Right renal pelvis (tissue), 4 donors: ENCODE data around the gene HLX. TPM values are rescaled to one million over a fixed set of nuclear protein-coding genes. Genes with fewer than 3 reads are reported as not detected.

Experiments used
- DNase-seq, 4 donors: peaks; one replicate each; pipeline ENCODE4 v3.0.0-alpha.2; 2013; ENCODE audit warnings: low read depth in 4 of 4, low spot score in 3 of 4, missing footprints in 1 of 4
- polyA plus RNA-seq, 4 donors: library from polyadenylated mRNA; unstranded; fragments of 120-200 nt; gene quantifications; one replicate each; pipeline ENCODE4 v1.2.1, GENCODE V29; 2013; ENCODE audit not compliant: insufficient read length in 4 of 4

Gene HLX
- polyA plus RNA-seq, 4 donors: 9.0 to 12.2 (median 10.3) TPM

GRCh38 chr1:220894025-220894923 lies 15.0 kb downstream of the HLX start:
- DNase-seq: no peak

- no peak for DNase-seq
Measured at GRCh38 chr1:220894924-220895256, 15.6 kb downstream of the HLX start.

GRCh38 chr1:220895412-220895946 lies 16.2 kb downstream of the HLX start:
- DNase-seq: no peak

- no peak for DNase-seq
Measured at GRCh38 chr1:220896092-220896491, 16.8 kb downstream of the HLX start.

GRCh38 chr1:220900842-220901241 lies 21.6 kb downstream of the HLX start:
- DNase-seq: no peak

DNA sequence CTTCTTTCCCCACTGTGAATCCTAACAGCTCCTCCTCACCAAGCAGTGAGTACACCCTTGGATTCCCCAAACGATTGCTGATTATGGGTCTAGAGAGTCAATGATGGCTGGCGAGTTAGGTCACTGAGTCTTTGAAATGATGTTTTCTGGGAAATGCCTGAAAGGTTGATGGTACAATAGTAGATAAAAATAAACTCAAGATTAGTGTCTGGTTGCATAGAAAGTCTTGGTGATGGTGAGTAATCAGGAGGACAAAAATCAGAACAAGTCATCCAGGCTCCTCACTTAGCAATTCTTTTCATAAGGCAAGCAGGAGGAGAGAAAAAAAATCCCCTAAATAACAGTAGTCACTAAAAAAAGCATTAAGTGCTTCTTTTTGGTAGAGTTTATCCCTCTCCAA lies 22.6 kb downstream of the HLX start:
- DNase-seq: no peak

- no peak for DNase-seq
Measured at GRCh38 chr1:220902916-220903315, 23.7 kb downstream of the HLX start.

GRCh38 chr1:220904876-220905275 lies 25.6 kb downstream of the HLX start:
- no peak for DNase-seq

DNA sequence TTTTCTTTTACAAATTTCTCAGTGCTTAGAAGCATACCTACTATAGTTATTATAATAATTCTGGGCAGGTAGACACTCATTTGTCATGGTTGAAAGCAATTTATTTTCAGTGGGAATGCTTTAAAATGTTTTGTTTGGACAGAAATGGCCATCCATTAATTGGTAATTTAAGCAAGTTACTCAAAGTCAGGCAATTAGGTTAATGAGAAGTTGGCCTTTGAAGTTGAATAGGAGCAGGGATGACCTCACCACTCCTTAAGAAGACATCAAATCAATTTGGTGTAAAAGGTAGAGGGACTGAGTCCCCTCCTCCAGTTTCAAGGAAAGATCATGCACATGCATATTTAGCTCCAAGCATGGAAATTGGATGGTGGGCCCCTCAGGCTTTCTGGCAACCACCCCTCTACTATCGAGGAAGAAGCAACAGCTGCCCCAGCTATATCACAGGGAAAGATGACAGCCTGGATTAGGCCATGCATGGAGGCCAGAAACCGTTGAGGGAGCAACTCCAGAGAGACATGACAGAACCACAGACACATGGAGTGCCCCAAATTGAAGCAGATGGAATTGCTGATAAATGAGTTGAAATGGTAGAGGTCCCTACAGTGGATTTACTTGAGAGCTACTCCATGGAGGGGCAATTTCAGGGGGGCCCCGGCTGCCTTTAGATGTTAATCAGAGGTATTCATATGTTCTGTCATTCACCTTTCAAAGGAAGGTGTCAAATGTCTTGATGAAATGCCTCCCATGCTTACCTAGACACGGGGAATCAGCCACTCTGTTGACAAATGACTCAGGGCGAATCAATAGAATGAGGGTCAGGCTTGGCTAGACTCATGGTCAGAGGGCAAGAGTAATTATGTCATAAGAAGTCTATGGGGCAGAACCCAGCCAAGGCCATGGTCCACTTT lies 26.7 kb downstream of the HLX start:
- no peak for DNase-seq

DNA sequence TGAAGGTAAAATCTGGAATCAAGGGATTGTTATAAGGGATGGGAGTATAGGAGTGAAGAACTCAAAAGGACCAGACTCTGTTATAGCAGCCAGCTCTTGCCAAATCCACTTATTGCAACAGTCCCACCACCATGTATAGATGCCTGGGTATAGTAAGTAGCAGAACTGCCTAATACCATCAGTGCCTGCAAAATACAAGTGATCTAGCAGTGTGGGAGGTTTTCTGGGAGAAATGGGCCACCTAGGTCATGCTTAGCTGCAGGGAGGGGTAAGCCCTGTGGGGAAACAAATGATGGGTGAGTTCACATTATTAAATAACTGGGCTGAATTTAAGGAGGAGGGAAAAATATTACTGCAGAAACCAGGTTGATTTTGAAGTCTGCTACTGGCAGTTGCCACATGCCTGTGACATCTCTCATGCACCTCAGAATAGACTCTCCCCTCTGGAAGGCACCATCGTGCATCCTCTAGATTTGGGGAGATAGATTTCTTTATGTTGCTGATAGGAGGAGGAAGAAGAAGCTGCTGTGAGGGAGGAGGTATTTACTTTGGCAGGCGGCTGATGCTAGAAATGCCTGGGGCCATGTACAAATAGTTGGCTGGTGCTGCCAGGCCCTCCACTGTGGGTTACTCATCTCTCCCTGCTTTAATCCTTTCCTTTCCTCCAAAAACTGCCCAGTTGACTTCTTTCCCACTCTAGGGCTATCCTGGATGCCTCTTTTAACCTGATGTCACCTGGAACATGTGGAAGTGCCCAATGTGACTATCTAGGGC lies 27.5 kb downstream of the HLX start:
- DNase-seq: no peak

DNA sequence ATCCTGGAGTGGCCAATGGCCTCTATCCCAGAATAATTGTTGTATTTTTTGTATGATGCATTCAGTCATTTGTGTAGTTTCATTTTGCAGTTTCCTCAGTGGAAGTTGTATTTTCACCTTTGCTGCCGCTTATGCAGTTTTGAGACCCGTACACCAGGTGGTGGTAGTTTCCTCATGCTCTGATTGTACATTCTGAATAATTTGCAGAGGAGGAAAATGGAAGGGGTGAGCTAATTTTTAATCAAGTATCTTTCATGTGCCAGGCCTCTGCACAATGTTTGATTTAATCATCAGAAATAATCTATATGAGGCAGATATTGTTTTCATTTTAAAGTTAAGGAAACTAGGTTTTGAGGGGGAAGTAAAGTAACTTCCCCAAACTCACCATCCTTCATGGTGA lies 29.5 kb downstream of the HLX start:
- no peak for DNase-seq

DNA sequence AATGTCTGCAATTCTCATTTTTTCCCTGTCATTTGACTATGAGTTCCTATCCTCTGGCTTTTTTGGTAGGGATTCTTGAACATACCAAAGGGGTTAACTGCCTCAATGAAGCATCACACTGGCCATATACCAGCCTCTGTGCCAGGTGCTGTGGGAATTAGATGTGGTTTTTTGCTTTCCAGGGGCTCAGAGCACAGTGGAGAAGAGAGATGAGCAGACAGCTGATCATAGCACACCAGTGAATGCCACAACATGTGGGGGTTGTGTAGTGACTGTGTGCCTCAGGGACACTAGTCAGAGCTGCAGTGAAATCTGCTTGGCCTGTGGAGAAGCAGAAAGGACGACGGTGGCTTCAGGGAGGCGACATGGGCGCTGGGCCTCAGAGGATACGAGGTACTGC lies 30.8 kb downstream of the HLX start:
- DNase-seq: no peak

GRCh38 chr1:220914283-220915116 lies 35.3 kb downstream of the HLX start:
- DNase-seq: no peak

GRCh38 chr1:220915117-220915440 lies 35.8 kb downstream of the HLX start:
- DNase-seq: no peak

GRCh38 chr1:220915954-220916353 lies 36.7 kb downstream of the HLX start:
- no peak for DNase-seq

DNA sequence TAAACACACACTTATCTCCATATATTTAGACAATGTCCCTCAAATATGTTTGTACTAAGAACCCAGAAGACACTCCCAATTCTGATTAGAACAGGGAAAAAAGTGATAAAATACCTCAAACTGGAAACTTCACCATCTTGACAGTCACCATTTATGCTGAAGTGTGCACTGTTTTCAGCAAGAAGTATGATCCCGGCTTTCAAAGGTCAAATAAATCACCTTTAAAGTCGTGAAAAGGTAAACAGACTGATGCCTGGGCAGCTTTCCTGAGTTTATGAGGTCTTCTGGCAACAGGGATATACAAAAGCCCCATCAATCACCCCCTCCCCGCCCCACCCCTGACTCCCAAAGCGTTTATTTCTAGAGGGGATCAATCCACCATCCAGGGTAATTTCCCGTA lies 37.9 kb downstream of the HLX start:
- DNase-seq: no peak

- no peak for DNase-seq
Measured at GRCh38 chr1:220917535-220918209, 38.4 kb downstream of the HLX start.

GRCh38 chr1:220918285-220918951 lies 39.2 kb downstream of the HLX start:
- no peak for DNase-seq

GRCh38 chr1:220920967-220921366 lies 41.7 kb downstream of the HLX start:
- DNase-seq: no peak
